H1 (cell line): ENCODE results near the gene MYLK.

Experiments
- EP300 ChIP-seq, 2 experiments: IDR thresholded peaks; 1 replicate in 1 of 2; 2 replicates in 1 of 2; pipeline ENCODE4 v1.6.1; 2011 to 2012; ENCODE audit warnings: low read depth in 2 of 2, low read length in 2 of 2, mild to moderate bottlenecking in 2 of 2, borderline replicate concordance in 1 of 2, inconsistent platforms in 1 of 2, moderate library complexity in 1 of 2
- POLR2AphosphoS5 ChIP-seq: IDR thresholded peaks from 2 replicates; pipeline ENCODE4 v1.6.1; 2011; ENCODE audit warnings: low read depth, low read length
- RAD21 ChIP-seq, 2 experiments: IDR thresholded peaks in 1 of 2; conservative IDR thresholded peaks in 1 of 2; 2 replicates each; pipeline ENCODE4 v1.6.1; 2011; ENCODE audit warnings: low read depth in 2 of 2, low read length in 2 of 2, improper control_type of control experiment in 1 of 2, inconsistent platforms in 1 of 2, mild to moderate bottlenecking in 1 of 2, moderate library complexity in 1 of 2
- TAF1 ChIP-seq: IDR thresholded peaks from 2 replicates; pipeline ENCODE4 v1.6.1; 2011; ENCODE audit warnings: mild to moderate bottlenecking, low read depth, low read length

- no peak for TF ChIP-seq RAD21 (IDR thresholded peaks at IDR 0.05 in 1 of 2, conservative IDR thresholded peaks at IDR 0.05 in 1 of 2; ENCODE audit: low read depth in 2 of 2, low read length in 2 of 2)
- no peak for TF ChIP-seq EP300 (IDR thresholded peaks at IDR 0.05; ENCODE audit: borderline replicate concordance in 1 of 2, low read depth in 2 of 2, low read length in 2 of 2)
- no peak for TF ChIP-seq TAF1
- no peak for TF ChIP-seq POLR2AphosphoS5
Observed at GRCh38 chr3:123843668-123844067, 40.5 kb downstream of the MYLK start.
